ENCODE results near the gene CFAP74. TPM values are rescaled to one million over a fixed set of nuclear protein-coding genes. Genes with fewer than 3 reads are reported as not detected.

Gene CFAP74
- total and polyA plus RNA-seq, 9 of the 15 experiments (the other 6 are each of a cell fraction or from before 2014, with no cell fraction given): 0.03 to 0.15 (median 0.05) TPM; not detected in 6

DNA sequence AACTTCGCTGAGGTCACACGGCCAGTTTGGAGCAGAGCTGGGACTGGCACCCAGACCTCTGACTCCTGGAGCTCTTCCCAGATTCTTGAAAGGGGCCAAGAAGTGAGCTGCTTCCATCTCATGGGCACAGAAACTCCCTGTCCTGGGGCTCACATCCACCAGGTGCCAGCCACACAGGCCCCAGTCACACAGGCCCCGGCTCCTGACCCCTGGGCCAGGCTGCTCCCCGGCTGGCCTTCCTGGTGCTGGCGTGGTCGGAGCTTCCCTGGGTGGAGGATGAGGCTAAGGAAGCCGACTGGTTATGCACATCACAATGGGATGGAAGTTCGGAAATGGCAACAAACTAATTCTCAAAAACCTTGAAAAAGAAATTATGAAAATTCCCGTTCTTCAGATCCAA lies 12.5 kb upstream of the CFAP74 start (continued):
- no peak for TF ChIP-seq NCOR1 (IDR thresholded peaks at IDR 0.05)
- no peak for TF ChIP-seq ZNF764 (CRISPR knock-in tag; IDR thresholded peaks at IDR 0.05; ENCODE audit: low read depth)
- TF ChIP-seq POLR2G (IDR thresholded peaks at IDR 0.05; ENCODE audit: low read depth, low read length): no peak
- TF ChIP-seq HMG20A (CRISPR knock-in tag; conservative IDR thresholded peaks at IDR 0.05): no peak
- TF ChIP-seq, protein P1, sequence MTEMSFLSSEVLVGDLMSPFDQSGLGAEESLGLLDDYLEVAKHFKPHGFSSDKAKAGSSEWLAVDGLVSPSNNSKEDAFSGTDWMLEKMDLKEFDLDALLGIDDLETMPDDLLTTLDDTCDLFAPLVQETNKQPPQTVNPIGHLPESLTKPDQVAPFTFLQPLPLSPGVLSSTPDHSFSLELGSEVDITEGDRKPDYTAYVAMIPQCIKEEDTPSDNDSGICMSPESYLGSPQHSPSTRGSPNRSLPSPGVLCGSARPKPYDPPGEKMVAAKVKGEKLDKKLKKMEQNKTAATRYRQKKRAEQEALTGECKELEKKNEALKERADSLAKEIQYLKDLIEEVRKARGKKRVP (CRISPR knock-in tag; IDR thresholded peaks at IDR 0.05): no peak
- TF ChIP-seq, protein P2, sequence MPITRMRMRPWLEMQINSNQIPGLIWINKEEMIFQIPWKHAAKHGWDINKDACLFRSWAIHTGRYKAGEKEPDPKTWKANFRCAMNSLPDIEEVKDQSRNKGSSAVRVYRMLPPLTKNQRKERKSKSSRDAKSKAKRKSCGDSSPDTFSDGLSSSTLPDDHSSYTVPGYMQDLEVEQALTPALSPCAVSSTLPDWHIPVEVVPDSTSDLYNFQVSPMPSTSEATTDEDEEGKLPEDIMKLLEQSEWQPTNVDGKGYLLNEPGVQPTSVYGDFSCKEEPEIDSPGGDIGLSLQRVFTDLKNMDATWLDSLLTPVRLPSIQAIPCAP (CRISPR knock-in tag; IDR thresholded peaks at IDR 0.05; ENCODE audit: borderline replicate concordance): no peak
- TF ChIP-seq, protein P3, sequence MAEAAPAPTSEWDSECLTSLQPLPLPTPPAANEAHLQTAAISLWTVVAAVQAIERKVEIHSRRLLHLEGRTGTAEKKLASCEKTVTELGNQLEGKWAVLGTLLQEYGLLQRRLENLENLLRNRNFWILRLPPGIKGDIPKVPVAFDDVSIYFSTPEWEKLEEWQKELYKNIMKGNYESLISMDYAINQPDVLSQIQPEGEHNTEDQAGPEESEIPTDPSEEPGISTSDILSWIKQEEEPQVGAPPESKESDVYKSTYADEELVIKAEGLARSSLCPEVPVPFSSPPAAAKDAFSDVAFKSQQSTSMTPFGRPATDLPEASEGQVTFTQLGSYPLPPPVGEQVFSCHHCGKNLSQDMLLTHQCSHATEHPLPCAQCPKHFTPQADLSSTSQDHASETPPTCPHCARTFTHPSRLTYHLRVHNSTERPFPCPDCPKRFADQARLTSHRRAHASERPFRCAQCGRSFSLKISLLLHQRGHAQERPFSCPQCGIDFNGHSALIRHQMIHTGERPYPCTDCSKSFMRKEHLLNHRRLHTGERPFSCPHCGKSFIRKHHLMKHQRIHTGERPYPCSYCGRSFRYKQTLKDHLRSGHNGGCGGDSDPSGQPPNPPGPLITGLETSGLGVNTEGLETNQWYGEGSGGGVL (CRISPR knock-in tag; IDR thresholded peaks at IDR 0.05): no peak
- no peak for TF ChIP-seq DMBX1 (CRISPR knock-in tag; IDR thresholded peaks at IDR 0.05; ENCODE audit: borderline replicate concordance)
- TF ChIP-seq SPI1 (IDR thresholded peaks at IDR 0.05; ENCODE audit: borderline replicate concordance, low read depth, low read length): no peak
- TF ChIP-seq, protein P4, sequence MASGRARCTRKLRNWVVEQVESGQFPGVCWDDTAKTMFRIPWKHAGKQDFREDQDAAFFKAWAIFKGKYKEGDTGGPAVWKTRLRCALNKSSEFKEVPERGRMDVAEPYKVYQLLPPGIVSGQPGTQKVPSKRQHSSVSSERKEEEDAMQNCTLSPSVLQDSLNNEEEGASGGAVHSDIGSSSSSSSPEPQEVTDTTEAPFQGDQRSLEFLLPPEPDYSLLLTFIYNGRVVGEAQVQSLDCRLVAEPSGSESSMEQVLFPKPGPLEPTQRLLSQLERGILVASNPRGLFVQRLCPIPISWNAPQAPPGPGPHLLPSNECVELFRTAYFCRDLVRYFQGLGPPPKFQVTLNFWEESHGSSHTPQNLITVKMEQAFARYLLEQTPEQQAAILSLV (tag; IDR thresholded peaks at IDR 0.05): no peak
- TF ChIP-seq CAMTA2 (CRISPR knock-in tag; conservative IDR thresholded peaks at IDR 0.05): no peak
